HL-60 (cell line): Measurements from ENCODE around the gene TM9SF1.

Experiments used
- CTCF ChIP-seq: IDR thresholded peaks from one replicate; pipeline ENCODE4 v1.5.1; 2011; ENCODE audit warnings: low read length, control low read depth, inconsistent platforms; ENCODE audit not compliant: insufficient read depth
- POLR2AphosphoS5 ChIP-seq: IDR thresholded peaks from 2 replicates; pipeline ENCODE4 v1.6.1; 2012; ENCODE audit warnings: low read depth
- REST ChIP-seq: IDR thresholded peaks from 2 replicates; pipeline ENCODE4 v1.6.1; 2012; ENCODE audit warnings: low read depth; ENCODE audit not compliant: insufficient replicate concordance

GRCh38 chr14:24159777-24160498 lies 35.3 kb downstream of the TM9SF1 start:
- TF ChIP-seq CTCF (no peak), POLR2AphosphoS5 (no peak; the same call in 1 of the 2 replicates), REST (no peak)
